Mesodermal cell (in vitro differentiated cells): ENCODE data around the gene SLX9.

Source experiments
- H3K27ac ChIP-seq: 2 replicates; pipeline ENCODE4 v1.7.0; 2013; ENCODE audit warnings: mild to moderate bottlenecking, low read depth, low read length, moderate library complexity; ENCODE audit not compliant: severe bottlenecking
- H3K36me3 ChIP-seq: 2 replicates; pipeline ENCODE4 v1.7.1; 2013; ENCODE audit warnings: mild to moderate bottlenecking, low read length, moderate library complexity; ENCODE audit not compliant: control insufficient read depth, insufficient read depth
- H3K4me1 ChIP-seq: one replicate; pipeline ENCODE4 v1.7.1; 2013; ENCODE audit warnings: mild to moderate bottlenecking, low read length; ENCODE audit not compliant: insufficient read depth, control insufficient read depth, poor library complexity, severe bottlenecking
- H3K4me3 ChIP-seq: 2 replicates; pipeline ENCODE4 v1.7.0; 2013; ENCODE audit warnings: low read length, control low read depth, mild to moderate bottlenecking; ENCODE audit not compliant: insufficient read depth, poor library complexity, severe bottlenecking; ENCODE audit errors: extremely low read depth
- H3K9me3 ChIP-seq: 2 replicates; pipeline ENCODE4 v1.7.1; 2013; ENCODE audit warnings: mild to moderate bottlenecking, low read length, moderate library complexity; ENCODE audit not compliant: control insufficient read depth
- WGBS, 2 experiments: methylation state at CpG; one replicate each; pipeline ENCODE4 v1.1.5; 2013; ENCODE audit warnings: missing lambda C conversion rate in 2 of 2; ENCODE audit not compliant: insufficient coverage in 2 of 2; 5-methylcytosine and 5-hydroxymethylcytosine counted together

Gene SLX9

GRCh38 chr21:44918107-44918470 is 21.7 kb upstream of the SLX9 start:
- no peaks in the 10 kb centered on the region for H3K36me3 ChIP-seq
- 87 to 88% methylated on average over 12 of the region's 12 CpGs for WGBS, 2 experiments
- H3K4me1 ChIP-seq = peaks cover 18% of the 10 kb centered on the region
- no peak overlapping the region for H3K4me3 ChIP-seq
- no peaks in the 10 kb centered on the region for H3K9me3 ChIP-seq
- H3K27ac ChIP-seq = no peak overlapping the region

DNA sequence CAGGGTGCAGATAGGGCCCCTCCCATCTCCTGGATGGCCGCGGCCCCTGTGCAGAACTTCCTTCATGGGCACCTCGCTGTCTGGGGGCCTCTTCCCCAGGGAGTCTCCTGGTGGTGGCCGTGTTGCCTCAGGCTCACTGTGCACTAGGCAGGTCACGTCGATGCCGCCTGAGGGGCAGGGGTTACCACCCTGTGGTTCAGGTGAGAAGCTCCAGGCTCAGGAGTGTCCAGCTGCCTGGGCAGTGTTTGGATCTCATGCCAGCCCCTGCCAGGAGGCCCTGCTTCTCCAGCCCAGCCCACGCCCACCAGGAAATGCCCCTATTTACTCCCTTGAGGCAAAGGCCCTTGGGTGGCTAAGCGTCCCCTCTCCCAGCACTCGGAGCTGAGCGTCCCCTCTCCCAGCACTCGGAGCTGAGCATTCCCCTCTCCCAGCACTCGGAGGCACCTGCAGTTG is 21.2 kb upstream of the SLX9 start:
- Histone ChIP-seq H3K9me3 (no peaks in the 10 kb centered on the region), H3K4me1 (peaks cover 18% of the 10 kb centered on the region), H3K36me3 (no peaks in the 10 kb centered on the region), H3K4me3 (peak overlapping the region; percentile 2), H3K27ac (no peak overlapping the region)
- 52 to 69% methylated on average over 7 to 11 of the region's 13 CpGs for WGBS, 2 experiments

- 52 to 75% methylated on average over 10 to 13 of the region's 26 CpGs for WGBS, 2 experiments
- peak overlapping the region; percentile 2 for H3K4me3 ChIP-seq
Measured at GRCh38 chr21:44919111-44919912, 20.5 kb upstream of the SLX9 start.

DNA sequence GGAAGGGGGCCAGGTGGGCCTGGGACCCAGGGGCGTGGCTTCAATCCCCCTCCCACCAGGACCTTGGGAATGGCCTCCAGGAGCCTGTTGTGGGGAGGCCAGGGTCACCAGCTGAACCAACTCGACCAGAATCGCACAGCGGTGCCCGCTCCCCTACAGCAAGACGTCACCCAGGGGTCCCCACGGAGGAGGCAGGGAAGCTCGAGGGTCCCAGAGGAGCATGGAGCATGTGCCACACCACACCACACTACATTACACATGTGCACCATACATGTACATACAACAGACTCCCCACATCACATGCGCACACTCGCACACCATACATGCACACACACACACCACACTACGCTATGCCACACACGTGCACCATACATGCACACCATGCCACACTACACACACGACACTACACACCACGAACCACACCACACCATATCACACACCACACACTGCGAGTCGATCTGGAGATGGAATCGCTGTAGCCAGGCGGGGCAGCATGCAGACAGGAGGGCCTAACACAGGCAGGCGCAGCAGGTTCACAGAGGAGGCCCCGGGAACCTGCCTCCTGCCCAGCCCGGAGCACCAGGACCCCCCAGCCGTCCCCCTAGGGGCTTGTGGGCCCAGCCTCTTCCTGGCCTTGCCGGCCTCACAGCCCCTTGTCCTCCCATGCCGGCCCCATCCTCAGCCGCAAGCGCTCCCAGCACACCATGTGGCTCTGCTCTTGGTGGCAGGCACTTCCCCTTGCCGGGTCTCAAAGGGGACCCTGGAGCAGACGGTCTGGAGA is 19.7 kb upstream of the SLX9 start:
- no peak overlapping the region for H3K4me3 ChIP-seq
- no peak overlapping the region for H3K27ac ChIP-seq
- 78 to 85% methylated on average over 19 to 25 of the region's 28 CpGs for WGBS, 2 experiments
- H3K4me1 ChIP-seq = peaks cover 12% of the 10 kb centered on the region
- no peaks in the 10 kb centered on the region for H3K36me3 ChIP-seq
- H3K9me3 ChIP-seq = no peaks in the 10 kb centered on the region

More at GRCh38 chr21:44919111-44919912, 20.5 kb upstream of the SLX9 start:
- no peaks in the 10 kb centered on the region for H3K36me3 ChIP-seq
- no peak overlapping the region for H3K27ac ChIP-seq
- H3K9me3 ChIP-seq = no peaks in the 10 kb centered on the region
- peaks cover 11% of the 10 kb centered on the region for H3K4me1 ChIP-seq

DNA sequence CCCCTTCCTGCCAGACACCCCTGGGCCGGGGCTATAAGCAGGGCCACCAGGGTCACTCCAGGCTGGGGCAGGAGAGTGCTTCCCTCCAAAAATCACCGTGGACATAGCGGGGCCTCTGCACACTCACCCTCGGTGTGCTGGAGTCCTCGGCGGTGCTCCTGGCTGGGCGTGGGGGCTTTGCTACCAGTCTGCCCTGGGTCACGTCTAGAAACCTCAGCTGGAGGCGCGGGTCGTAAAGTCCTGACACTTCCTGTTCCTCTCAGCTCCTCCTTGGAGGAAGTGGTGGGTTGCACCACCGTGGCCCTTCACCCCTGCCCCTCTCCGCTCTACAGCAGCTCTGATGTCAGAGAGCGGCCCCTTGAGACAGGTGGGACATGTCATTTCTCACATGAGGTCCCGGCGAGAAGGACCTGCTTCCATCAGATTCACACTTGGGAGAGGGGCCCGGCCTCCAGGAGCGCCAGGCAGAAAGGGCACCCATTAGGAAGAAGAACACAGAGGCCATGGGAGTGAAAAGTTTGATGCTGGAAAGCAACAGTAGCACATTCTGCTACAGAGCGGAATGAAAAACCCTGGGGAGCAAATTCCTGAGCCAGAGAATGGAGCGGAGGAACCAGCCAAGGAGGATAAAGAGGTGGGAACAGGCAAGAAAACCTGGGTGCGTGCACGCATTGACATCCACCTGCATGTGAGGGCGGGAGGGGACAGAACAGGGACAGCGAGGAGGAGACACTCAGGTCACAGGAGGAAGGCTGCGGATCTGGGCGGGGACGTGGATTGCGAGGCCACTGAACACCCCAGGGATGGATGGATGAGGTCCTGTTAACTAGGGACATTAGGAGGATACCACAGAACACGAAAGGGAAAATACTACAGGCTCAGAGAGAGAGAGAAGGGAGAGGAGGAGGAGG is 18.9 kb upstream of the SLX9 start, which contains the start of gene ITGB2:
Gene ITGB2 (minus strand): TSS at position 206 of the 911 bp plus-strand sequence. CDS start 10,117 bp downstream, outside the sequence.
- H3K4me3 ChIP-seq = no peak within 1 kb of the TSS
- H3K4me1 ChIP-seq = peaks cover 15% of the 10 kb centered on the region
- no peaks in the 10 kb centered on the region for H3K36me3 ChIP-seq
- H3K27ac ChIP-seq = no peak within 1 kb of the TSS
- H3K9me3 ChIP-seq = no peaks in the 10 kb centered on the region
- 71 to 81% methylated on average over 18 to 25 of the region's 29 CpGs for WGBS, 2 experiments

DNA sequence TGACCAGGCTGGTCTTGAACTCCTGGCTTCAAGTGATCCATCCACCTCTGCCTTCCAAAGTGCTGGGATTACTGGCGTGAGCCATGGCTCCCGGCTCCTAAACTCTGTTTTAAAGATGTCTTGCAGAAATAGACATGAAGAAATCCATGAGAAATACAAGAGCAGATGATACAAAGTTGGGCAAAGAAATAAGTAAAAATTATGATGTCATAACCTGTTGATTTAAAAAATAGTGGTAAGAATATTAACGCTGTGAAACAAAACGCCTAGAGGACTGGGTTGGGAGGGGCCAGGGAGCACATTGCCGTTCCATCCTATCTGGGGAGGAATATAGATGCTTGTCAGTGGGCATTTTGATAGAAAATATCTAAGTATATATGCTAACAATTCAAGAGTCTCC is 17.9 kb upstream of the SLX9 start:
- H3K4me3 ChIP-seq = no peak overlapping the region
- 87 to 90% methylated on average over 4 to 5 of the region's 5 CpGs for WGBS, 2 experiments

DNA sequence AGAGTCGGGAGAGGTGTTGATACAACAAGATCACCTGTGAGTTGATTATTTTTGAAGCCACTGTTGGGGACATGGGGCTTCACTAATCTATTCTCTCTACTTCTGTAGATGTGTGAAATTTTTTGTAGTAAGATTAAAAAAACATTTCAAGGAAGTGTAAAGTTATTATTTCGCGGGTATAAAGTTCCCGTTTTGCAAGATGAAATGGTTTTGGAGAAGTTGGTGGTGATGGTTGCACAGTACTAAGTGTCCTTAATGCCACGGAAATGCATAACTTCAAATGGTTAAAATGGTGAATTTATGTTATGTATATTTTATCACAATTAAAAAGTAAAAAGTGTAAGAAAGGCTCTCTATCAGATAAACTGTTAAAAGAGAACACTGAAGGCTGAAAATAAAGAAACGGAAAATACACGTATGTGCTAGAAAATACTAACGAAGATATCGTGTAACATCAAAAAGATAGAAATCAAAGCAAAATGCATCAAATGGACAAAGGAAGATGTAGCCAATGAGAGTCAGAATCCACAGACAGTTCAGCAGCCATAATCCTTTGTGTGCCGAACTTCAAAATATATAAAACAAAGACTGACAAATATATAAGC is 16.2 kb upstream of the SLX9 start:
- peaks cover 39% of the 10 kb centered on the region for H3K4me1 ChIP-seq

More for the DNA sequence above, 17.9 kb upstream of the SLX9 start:
- Histone ChIP-seq H3K9me3 (no peaks in the 10 kb centered on the region), H3K27ac (no peak overlapping the region), H3K4me1 (peaks cover 23% of the 10 kb centered on the region), H3K36me3 (no peaks in the 10 kb centered on the region)

DNA sequence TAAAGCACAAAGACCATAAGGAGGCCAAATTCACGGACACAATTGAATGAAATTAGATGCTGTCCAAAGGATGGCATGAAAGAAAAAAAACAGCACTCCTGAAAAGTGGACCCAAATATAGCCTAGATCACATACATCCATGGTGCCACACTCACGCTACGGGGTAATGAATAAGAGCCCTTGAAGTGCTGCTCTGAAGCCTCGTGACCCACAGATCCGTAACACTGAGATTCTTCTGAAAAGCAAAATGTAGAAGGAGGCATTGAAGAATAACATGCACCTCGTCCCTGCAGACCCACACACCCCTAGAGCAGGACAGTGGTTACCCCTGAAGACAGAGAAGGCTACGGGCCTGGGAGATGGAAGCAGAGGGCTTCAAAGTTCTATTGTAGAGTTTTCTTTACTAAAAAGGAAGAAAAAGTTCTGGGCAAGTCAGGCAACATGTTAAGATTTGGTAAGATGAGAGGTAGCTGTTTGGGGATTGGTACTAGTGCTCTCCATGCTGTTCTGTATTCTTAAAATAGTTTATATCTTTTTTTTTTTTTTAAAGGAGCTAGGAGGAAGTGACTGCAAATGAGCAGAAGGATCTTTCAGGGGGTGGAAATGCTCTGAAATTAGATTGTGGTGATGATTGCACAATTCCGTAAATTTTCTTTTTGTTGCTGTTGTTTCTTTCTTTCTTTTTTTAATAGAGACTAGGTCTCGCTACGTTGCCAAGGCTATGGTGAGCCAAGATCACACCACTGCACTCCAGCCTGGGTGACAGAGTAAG is 15.0 kb upstream of the SLX9 start:
- H3K4me1 ChIP-seq = peaks cover 40% of the 10 kb centered on the region
- H3K27ac ChIP-seq = no peak overlapping the region
- H3K4me3 ChIP-seq = no peak overlapping the region
- H3K36me3 ChIP-seq = no peaks in the 10 kb centered on the region
- 94 to 95% methylated on average over 5 to 6 of the region's 10 CpGs for WGBS, 2 experiments
- no peaks in the 10 kb centered on the region for H3K9me3 ChIP-seq

More for the DNA sequence above, 16.2 kb upstream of the SLX9 start:
- Histone ChIP-seq H3K27ac (no peak overlapping the region), H3K4me3 (no peak overlapping the region), H3K36me3 (no peaks in the 10 kb centered on the region), H3K9me3 (no peaks in the 10 kb centered on the region)
- 96 to 98% methylated on average over 5 to 7 of the region's 10 CpGs for WGBS, 2 experiments

- Histone ChIP-seq H3K4me3 (no peak overlapping the region), H3K36me3 (no peaks in the 10 kb centered on the region), H3K9me3 (no peaks in the 10 kb centered on the region), H3K27ac (no peak overlapping the region), H3K4me1 (peaks cover 41% of the 10 kb centered on the region)
- WGBS, 2 experiments = 100% methylated on average over 1 of the region's 1 CpG
Measured at GRCh38 chr21:44925378-44925755, 14.5 kb upstream of the SLX9 start.
